Measurements from ENCODE around the gene APLF. TPM values are rescaled to one million over a fixed set of nuclear protein-coding genes. Genes with fewer than 3 reads are reported as not detected.

The APLF gene
- total RNA-seq, 4 donors from 2014 or later = 6.9 to 11.6 (median 10.6) TPM

DNA sequence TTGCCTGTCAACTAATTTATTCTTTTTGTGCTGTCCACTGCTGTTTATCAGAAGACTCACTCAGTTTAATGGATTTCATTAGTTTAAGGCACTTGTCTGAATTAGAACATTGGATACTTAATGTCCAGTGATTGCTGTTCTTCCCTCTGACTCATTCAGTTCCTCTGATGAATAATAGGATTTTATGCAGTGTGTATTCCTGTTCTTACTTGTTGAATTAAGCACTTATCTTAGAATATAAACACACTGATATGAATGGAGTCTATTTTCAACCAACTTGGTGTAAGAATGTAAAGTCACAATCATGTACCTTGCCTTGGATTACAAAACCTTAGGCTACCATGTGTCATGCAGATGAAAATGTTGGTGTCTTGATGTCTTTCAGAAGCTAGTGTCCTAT is 89.0 kb downstream of the APLF start:
- TF ChIP-seq EP300 (IDR thresholded peaks at IDR 0.05) = no peak
- TF ChIP-seq POLR2A (IDR thresholded peaks at IDR 0.05) = no peak
- TF ChIP-seq, protein P1, sequence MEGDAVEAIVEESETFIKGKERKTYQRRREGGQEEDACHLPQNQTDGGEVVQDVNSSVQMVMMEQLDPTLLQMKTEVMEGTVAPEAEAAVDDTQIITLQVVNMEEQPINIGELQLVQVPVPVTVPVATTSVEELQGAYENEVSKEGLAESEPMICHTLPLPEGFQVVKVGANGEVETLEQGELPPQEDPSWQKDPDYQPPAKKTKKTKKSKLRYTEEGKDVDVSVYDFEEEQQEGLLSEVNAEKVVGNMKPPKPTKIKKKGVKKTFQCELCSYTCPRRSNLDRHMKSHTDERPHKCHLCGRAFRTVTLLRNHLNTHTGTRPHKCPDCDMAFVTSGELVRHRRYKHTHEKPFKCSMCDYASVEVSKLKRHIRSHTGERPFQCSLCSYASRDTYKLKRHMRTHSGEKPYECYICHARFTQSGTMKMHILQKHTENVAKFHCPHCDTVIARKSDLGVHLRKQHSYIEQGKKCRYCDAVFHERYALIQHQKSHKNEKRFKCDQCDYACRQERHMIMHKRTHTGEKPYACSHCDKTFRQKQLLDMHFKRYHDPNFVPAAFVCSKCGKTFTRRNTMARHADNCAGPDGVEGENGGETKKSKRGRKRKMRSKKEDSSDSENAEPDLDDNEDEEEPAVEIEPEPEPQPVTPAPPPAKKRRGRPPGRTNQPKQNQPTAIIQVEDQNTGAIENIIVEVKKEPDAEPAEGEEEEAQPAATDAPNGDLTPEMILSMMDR (IDR thresholded peaks at IDR 0.05) = no peak
- DNase-seq (ENCODE audit: low spot score in 2 of 2) = no peak
- Histone ChIP-seq H3K27ac (no peak overlapping the region), H3K27me3 (no peaks in the 10 kb centered on the region), H3K4me1 (no peaks in the 10 kb centered on the region), H3K9me3 (no peaks in the 10 kb centered on the region), H3K36me3 (no peaks in the 10 kb centered on the region), H3K4me3 (no peak overlapping the region)

GRCh38 chr2:68558576-68558975 is 91.2 kb downstream of the APLF start:
- Histone ChIP-seq H3K27ac (no peak overlapping the region), H3K27me3 (no peaks in the 10 kb centered on the region), H3K4me1 (no peaks in the 10 kb centered on the region), H3K4me3 (no peak overlapping the region), H3K36me3 (no peaks in the 10 kb centered on the region), H3K9me3 (no peaks in the 10 kb centered on the region)
- 81 to 83% methylated on average over 4 of the region's 4 CpGs for WGBS, 2 donors
- TF ChIP-seq POLR2A (IDR thresholded peaks at IDR 0.05) = no peak
- TF ChIP-seq EP300 (IDR thresholded peaks at IDR 0.05) = no peak
- TF ChIP-seq, protein P1 (IDR thresholded peaks at IDR 0.05) = no peak
- no peak for DNase-seq (ENCODE audit: low spot score in 2 of 2)

- no peaks in the 10 kb centered on the region for H3K9me3 ChIP-seq
- 90 to 94% methylated on average over 2 of the region's 2 CpGs for WGBS, 2 donors
Measured at GRCh38 chr2:68559692-68560091, 92.3 kb downstream of the APLF start.

DNA sequence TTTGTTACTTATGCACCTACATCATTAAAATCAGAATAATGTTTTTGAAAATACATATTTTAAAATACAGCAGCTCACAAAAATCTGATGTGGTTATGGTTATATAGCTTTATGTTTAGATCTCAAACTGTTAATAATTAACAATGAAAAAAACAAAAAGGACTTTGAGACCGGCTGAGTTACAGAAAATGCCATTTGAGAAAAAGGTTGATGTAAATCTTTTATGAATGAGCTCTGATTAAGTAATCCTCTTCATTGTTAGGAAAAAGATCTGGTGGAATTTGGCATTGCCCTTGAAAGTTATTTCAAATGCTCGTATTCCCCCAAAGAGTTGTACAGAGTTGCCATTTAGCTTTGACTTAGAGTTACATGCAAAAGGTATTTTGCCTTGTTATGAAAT is 93.2 kb downstream of the APLF start:
- 57 to 58% methylated on average over 2 of the region's 2 CpGs for whole genome bisulfite sequencing, 2 donors
- no peaks in the 10 kb centered on the region for H3K9me3 ChIP-seq
- no peaks in the 10 kb centered on the region for H3K4me1 ChIP-seq
- no peak for DNase-seq (ENCODE audit: low spot score in 2 of 2)
- H3K27me3 ChIP-seq = no peaks in the 10 kb centered on the region
- no peak overlapping the region for H3K27ac ChIP-seq
- no peak for TF ChIP-seq EP300 (IDR thresholded peaks at IDR 0.05)
- no peak for TF ChIP-seq POLR2A (IDR thresholded peaks at IDR 0.05)
- TF ChIP-seq, protein P1 (IDR thresholded peaks at IDR 0.05) = no peak
- H3K36me3 ChIP-seq = no peaks in the 10 kb centered on the region
- no peak overlapping the region for H3K4me3 ChIP-seq

More at GRCh38 chr2:68559692-68560091, 92.3 kb downstream of the APLF start:
- Histone ChIP-seq H3K27me3 (no peaks in the 10 kb centered on the region), H3K36me3 (no peaks in the 10 kb centered on the region), H3K4me1 (no peaks in the 10 kb centered on the region), H3K4me3 (no peak overlapping the region), H3K27ac (no peak overlapping the region)
- TF ChIP-seq EP300 (IDR thresholded peaks at IDR 0.05) = no peak
- TF ChIP-seq, protein P1 (IDR thresholded peaks at IDR 0.05) = no peak
- no peak for TF ChIP-seq POLR2A (IDR thresholded peaks at IDR 0.05)
- no peak for DNase-seq (ENCODE audit: low spot score in 2 of 2)

GRCh38 chr2:68561372-68561771 is 94.0 kb downstream of the APLF start:
- Histone ChIP-seq H3K27me3 (no peaks in the 10 kb centered on the region), H3K9me3 (no peaks in the 10 kb centered on the region), H3K4me3 (no peak overlapping the region), H3K27ac (no peak overlapping the region), H3K4me1 (no peaks in the 10 kb centered on the region), H3K36me3 (no peaks in the 10 kb centered on the region)
- 81 to 87% methylated on average over 3 of the region's 3 CpGs for WGBS, 2 donors
- no peak for DNase-seq (ENCODE audit: low spot score in 2 of 2)
- no peak for TF ChIP-seq EP300 (IDR thresholded peaks at IDR 0.05)
- TF ChIP-seq, protein P1 (IDR thresholded peaks at IDR 0.05) = no peak
- TF ChIP-seq POLR2A (IDR thresholded peaks at IDR 0.05) = no peak

Measured in tibial nerve (tissue), 4 donors.